ENCODE data around the gene HMCN1.

Gene HMCN1

DNA sequence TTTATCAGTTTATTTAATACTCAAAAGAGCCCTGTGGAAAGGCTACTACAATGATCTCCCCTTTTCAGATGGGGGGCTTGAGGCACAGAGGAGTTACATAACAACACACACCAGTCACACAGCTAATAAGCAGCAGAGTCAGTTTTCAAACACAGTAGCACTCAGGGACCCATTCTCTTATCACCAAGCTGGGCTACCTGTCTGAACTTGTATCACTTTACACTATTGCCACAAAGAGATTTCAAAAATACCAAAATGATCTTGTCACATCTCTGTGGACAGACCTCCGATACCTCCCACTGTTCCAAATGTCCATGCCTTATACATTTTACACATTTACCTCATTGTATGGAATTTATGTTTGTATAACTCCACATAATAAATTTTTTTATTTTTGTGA lies 506.2 kb downstream of the HMCN1 start:
- no peak for DNase-seq (ENCODE audit: low read depth in 3 of 3)
